Adrenal gland (tissue), 5 donors: Measurements from ENCODE around the gene BOD1L1.

Source experiments
- POLR2A ChIP-seq, 2 donors: fragments of 450-650 bp; IDR thresholded peaks; one replicate each; pipeline ENCODE4 v1.6.1; 2017; ENCODE audit warnings: antibody characterized with exemption in 2 of 2, mild to moderate bottlenecking in 2 of 2, moderate library complexity in 1 of 2
- TF ChIP-seq, protein P1 (sequence below), 6 experiments: fragments of 450-650 bp in 4 of 6; fragments of 200-600 bp in 2 of 6; sonication (generic) in 1 of 6; IDR thresholded peaks; 1 replicate in 5 of 6; 2 replicates in 1 of 6; pipeline versions ENCODE4 v1.5.1 to v1.8.0; 2016 to 2021; ENCODE audit warnings: antibody characterized with exemption in 6 of 6, mild to moderate bottlenecking in 2 of 6, moderate library complexity in 1 of 6
- donor health status: DM: no; HTN: no; CAD: no.

GRCh38 chr4:13647031-13647430 is 19.5 kb upstream of the BOD1L1 start:
- TF ChIP-seq, protein P1, sequence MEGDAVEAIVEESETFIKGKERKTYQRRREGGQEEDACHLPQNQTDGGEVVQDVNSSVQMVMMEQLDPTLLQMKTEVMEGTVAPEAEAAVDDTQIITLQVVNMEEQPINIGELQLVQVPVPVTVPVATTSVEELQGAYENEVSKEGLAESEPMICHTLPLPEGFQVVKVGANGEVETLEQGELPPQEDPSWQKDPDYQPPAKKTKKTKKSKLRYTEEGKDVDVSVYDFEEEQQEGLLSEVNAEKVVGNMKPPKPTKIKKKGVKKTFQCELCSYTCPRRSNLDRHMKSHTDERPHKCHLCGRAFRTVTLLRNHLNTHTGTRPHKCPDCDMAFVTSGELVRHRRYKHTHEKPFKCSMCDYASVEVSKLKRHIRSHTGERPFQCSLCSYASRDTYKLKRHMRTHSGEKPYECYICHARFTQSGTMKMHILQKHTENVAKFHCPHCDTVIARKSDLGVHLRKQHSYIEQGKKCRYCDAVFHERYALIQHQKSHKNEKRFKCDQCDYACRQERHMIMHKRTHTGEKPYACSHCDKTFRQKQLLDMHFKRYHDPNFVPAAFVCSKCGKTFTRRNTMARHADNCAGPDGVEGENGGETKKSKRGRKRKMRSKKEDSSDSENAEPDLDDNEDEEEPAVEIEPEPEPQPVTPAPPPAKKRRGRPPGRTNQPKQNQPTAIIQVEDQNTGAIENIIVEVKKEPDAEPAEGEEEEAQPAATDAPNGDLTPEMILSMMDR (IDR thresholded peaks at IDR 0.05), result no peak
- TF ChIP-seq POLR2A (IDR thresholded peaks at IDR 0.05), result no peak
